Measurements from ENCODE around the gene PDE4D. TPM values are rescaled to one million over a fixed set of nuclear protein-coding genes. Genes with fewer than 3 reads are reported as not detected.

Gene PDE4D
- total RNA-seq (2021) (5.2 and 6.5 TPM in 2 replicates), Bru-seq, nascent RNA (percentile 34 among the genes with signal in this experiment), BruChase-seq, experiment 1, labeled RNA remaining after a 2-hour chase (percentile 36 among the genes with signal in this experiment), BruChase-seq, experiment 2, labeled RNA remaining after a 6-hour chase (percentile 38 among the genes with signal in this experiment)
- long read RNA-seq, partial matches to known transcripts, result 0 of 2 reads
- long read RNA-seq, other reads (novel, unspliced or antisense), result 1 of 2 reads

DNA sequence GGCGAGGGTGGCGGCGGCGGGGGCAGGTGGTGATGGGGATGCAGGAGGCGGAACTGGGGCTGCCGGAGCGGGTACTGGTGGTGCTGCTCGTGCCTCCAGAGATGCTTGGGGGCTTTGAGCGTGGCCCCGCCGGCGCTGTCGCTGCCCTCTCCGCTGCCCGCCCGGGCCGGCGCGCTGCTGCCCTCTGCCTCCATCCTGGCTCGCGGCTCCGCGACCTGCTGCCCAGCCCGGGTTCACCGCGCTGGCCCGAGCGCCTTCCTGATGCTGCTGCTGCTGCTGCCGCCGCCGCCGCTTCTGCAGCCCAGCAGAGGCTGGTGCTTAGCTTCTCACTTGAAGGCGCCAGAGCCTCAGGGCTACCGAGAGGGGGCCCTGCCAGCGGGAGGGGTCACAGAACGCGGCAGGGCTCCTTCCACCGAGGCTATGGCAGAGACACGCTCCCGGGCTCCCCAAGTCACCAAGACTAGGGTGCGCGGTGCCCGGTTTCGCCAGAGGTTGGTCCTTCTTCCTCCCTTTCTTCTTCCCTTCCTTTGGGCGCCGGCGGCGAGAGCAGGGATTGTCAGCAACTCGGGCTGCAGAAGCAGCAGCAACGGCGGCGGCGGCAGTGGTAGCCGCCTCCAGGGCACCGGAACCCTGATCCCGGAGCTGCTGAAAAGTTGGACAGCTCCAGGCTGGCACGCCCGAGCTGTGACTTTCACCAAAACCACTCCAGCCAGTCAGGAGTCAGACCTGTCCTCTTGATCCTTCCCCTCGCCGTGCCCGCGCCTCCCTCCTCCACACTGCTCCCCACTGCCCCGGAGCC, at the start of gene PDE4D:
Gene PDE4D (minus strand): TSS at position 298 of the 799 bp plus-strand sequence.
- no TSS peak for BruUV-seq (replicated peaks)
- DNase-seq (ENCODE audit: low spot score), result peak; percentile 56
- peaks cover 89% of the 10 kb centered on the region for H3K27me3 ChIP-seq (replicated peaks; ENCODE audit: insufficient read depth, low read depth, low read length, poor library complexity)
- no peaks in the 10 kb centered on the region for H3K9me3 ChIP-seq (ENCODE audit: low read depth, low read length, poor library complexity, severe bottlenecking)
- ChIA-PET CTCF (no interaction called here), POLR2A (ENCODE audit: low non-redundant PET) (no interaction called here)
- TF ChIP-seq, protein P1, sequence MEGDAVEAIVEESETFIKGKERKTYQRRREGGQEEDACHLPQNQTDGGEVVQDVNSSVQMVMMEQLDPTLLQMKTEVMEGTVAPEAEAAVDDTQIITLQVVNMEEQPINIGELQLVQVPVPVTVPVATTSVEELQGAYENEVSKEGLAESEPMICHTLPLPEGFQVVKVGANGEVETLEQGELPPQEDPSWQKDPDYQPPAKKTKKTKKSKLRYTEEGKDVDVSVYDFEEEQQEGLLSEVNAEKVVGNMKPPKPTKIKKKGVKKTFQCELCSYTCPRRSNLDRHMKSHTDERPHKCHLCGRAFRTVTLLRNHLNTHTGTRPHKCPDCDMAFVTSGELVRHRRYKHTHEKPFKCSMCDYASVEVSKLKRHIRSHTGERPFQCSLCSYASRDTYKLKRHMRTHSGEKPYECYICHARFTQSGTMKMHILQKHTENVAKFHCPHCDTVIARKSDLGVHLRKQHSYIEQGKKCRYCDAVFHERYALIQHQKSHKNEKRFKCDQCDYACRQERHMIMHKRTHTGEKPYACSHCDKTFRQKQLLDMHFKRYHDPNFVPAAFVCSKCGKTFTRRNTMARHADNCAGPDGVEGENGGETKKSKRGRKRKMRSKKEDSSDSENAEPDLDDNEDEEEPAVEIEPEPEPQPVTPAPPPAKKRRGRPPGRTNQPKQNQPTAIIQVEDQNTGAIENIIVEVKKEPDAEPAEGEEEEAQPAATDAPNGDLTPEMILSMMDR (conservative IDR thresholded peaks at IDR 0.05; ENCODE audit: low read depth, low read length), result no peak
- TF ChIP-seq EZH2 (IDR thresholded peaks at IDR 0.05; ENCODE audit: borderline replicate concordance, low read depth, low read length, poor library complexity, severe bottlenecking), result peak; percentile 62
- no peaks in the 10 kb centered on the region for H3K36me3 ChIP-seq (ENCODE audit: insufficient read depth, low read length, poor library complexity, severe bottlenecking)
- intact Hi-C loops (cut with micrococcal nuclease; ENCODE audit: unreplicated experiment), result no loop called here
- H3K4me1 ChIP-seq (ENCODE audit: insufficient read depth, low read length, poor library complexity, severe bottlenecking), result no peaks in the 10 kb centered on the region
- no peak within 1 kb of the TSS for H3K4me3 ChIP-seq (ENCODE audit: low read depth, low read length, poor library complexity, severe bottlenecking)
- no peak within 1 kb of the TSS for H3K27ac ChIP-seq (ENCODE audit: low read depth, low read length, poor library complexity, severe bottlenecking)

DNA sequence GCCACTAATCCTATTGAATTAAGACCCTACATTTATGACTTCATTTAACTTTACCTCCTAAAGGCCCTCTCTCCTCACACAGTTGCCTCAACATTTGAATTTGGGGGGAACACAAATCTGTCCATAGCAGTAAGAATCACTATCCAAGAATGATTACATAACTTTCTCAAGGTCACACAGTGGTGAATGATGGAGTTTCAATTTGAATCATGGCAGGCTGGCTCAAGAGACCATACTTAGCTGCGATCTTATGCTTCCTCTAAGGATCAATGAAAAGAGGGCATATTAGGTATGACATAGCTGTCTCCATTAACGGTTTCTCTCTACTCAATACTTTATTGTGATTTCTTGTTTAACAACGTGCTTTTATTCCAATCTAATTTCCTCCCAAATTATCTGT, 44.1 kb upstream of the PDE4D start:
- no TSS peak for BruUV-seq (replicated peaks)
- TF ChIP-seq EZH2 (IDR thresholded peaks at IDR 0.05; ENCODE audit: borderline replicate concordance, low read depth, low read length, poor library complexity, severe bottlenecking), result no peak
- TF ChIP-seq, protein P1 (conservative IDR thresholded peaks at IDR 0.05; ENCODE audit: low read depth, low read length), result no peak
- H3K27ac ChIP-seq (ENCODE audit: low read depth, low read length, poor library complexity, severe bottlenecking), result no peak overlapping the region
- no peaks in the 10 kb centered on the region for H3K4me1 ChIP-seq (ENCODE audit: insufficient read depth, low read length, poor library complexity, severe bottlenecking)
- no peak overlapping the region for H3K4me3 ChIP-seq (ENCODE audit: low read depth, low read length, poor library complexity, severe bottlenecking)
- ChIA-PET CTCF (no interaction called here), POLR2A (ENCODE audit: low non-redundant PET) (no interaction called here)
- intact Hi-C loops (cut with micrococcal nuclease; ENCODE audit: unreplicated experiment), result no loop called here
- H3K27me3 ChIP-seq (replicated peaks; ENCODE audit: insufficient read depth, low read depth, low read length, poor library complexity), result no peaks in the 10 kb centered on the region
- no peaks in the 10 kb centered on the region for H3K36me3 ChIP-seq (ENCODE audit: insufficient read depth, low read length, poor library complexity, severe bottlenecking)
- no peaks in the 10 kb centered on the region for H3K9me3 ChIP-seq (ENCODE audit: low read depth, low read length, poor library complexity, severe bottlenecking)
- no peak for DNase-seq (ENCODE audit: low spot score)

DNA sequence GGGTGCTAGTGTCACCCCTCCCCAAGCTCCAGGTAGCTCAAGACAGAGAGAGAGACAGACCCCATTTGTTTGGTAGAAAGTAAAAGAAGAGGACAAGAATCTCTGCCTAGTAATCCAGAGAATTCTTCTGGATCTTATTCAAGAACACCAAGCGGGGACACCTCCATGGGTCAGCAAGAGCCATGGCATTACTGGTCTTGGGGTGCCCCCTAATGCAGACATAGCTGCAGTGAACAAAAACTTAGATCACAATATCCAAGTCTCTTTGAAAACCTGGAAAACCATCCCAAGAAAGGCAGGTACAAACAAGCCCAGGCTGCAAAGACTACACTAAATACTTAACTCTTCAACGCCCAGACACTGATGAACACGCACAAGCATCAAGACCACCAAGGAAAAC, 29.9 kb upstream of the PDE4D start:
- no peak for TF ChIP-seq EZH2 (IDR thresholded peaks at IDR 0.05; ENCODE audit: borderline replicate concordance, low read depth, low read length, poor library complexity, severe bottlenecking)
- TF ChIP-seq, protein P1 (conservative IDR thresholded peaks at IDR 0.05; ENCODE audit: low read depth, low read length), result peak; percentile 20; the same call in 1 of the 2 replicates
- H3K9me3 ChIP-seq (ENCODE audit: low read depth, low read length, poor library complexity, severe bottlenecking), result no peaks in the 10 kb centered on the region
- H3K27ac ChIP-seq (ENCODE audit: low read depth, low read length, poor library complexity, severe bottlenecking), result no peak overlapping the region
- POLR2A ChIA-PET (ENCODE audit: low non-redundant PET), result no interaction called here
- H3K36me3 ChIP-seq (ENCODE audit: insufficient read depth, low read length, poor library complexity, severe bottlenecking), result no peaks in the 10 kb centered on the region
- no TSS peak for BruUV-seq (replicated peaks)
- H3K27me3 ChIP-seq (replicated peaks; ENCODE audit: insufficient read depth, low read depth, low read length, poor library complexity), result peaks cover 29% of the 10 kb centered on the region
- H3K4me1 ChIP-seq (ENCODE audit: insufficient read depth, low read length, poor library complexity, severe bottlenecking), result no peaks in the 10 kb centered on the region
- DNase-seq (ENCODE audit: low spot score), result no peak
- CTCF ChIA-PET, result no interaction called here
- H3K4me3 ChIP-seq (ENCODE audit: low read depth, low read length, poor library complexity, severe bottlenecking), result no peak overlapping the region
- intact Hi-C loops (cut with micrococcal nuclease; ENCODE audit: unreplicated experiment), result no loop called here
